HG02981 (cell line): Measurements from ENCODE around the gene WNT7B.

Experiments
- ATAC-seq: cut with Tn5 transposase; IDR thresholded peaks from one replicate; pipeline ENCODE4 v1.9.1; 2021; ENCODE audit warnings: mild to moderate bottlenecking, moderate library complexity; ENCODE audit not compliant: unreplicated experiment

The WNT7B gene

GRCh38 chr22:45977003-45977411 is at the start of gene WNT7B:
Gene WNT7B, minus strand, starts transcription at chr22:45977162. Its CDS starts 408 bp downstream, at chr22:45976754.
- ATAC-seq: no peak

DNA sequence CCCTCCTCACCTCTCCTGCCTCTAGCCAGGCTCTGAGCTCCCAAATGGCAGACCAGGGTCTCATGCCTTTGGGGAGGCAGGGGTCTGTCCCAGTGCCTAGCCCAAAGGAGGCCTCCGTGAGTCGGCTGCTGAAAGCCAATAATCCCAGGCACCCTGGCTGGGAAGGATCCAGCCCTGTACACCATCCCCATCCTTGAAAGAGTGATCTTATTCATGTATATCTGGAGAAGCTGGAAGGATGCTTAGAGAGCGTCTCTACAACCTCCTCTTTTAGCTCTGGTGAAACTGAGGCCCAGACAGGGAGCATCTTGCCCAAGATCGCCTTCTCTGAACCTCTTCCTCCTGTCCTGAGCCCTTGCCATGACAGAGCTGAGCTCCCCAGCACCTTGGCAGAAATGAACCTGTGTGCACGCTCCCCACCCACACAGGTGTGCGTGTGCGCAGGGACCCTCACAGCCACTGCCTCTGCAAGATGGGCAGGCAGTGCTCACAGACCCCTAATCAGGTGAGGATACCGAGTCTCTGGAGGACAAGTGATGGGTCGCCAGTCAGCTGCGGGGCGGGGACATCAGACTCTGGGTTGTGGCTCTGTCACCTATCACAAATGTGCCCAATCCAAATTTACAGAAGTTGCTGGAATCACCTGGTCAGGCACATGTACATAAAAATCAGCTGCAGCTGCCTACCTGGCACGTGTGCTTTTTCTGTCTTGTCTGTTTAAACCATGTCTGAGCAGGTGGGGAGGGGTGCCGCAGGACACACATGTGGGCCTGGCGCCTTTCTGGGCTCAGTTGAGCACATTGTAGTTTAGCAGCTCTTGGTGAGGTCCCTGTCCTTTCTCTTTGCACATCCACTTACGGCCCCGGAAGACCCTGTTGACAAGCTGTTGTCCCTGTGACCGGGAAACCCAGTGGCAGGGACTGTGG is 49.3 kb upstream of the WNT7B start:
- ATAC-seq: no peak

DNA sequence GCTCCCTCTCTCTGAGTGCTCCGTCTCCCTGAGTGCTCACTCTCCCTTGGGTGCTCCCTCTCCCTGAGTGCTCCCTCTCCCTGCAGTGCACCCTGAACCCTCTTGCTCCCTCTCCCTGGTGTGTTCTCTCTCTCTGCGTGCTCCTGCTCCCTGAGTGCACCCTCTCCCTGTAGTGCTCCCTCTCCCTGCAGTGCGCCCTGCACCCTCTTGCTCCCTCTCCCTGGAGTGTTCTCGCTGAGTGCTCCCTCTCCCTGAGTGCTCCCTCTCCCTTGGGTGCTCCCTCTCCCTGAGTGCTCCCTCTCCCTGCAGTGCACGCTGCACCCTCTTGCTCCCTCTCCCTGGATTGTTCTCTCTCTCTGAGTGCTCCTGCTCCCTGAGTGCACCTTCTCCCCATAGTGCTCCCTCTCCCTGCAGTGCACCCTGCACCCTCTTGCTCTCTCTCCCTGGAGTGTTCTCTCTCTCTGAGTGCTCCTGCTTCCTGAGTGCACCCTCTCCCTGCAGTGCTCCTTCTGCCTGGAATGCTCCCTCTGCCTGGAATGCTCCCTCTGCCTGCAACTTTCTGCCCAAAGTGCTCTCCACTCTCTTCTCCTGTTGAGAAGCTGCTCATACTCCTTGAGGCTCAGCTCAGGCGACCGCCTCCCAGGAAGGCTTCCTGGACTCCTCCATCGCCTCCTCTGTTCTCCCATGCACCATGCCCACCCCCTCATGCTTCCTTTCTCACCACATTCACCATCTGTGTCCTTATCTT is 48.4 kb upstream of the WNT7B start:
- no peak for ATAC-seq

DNA sequence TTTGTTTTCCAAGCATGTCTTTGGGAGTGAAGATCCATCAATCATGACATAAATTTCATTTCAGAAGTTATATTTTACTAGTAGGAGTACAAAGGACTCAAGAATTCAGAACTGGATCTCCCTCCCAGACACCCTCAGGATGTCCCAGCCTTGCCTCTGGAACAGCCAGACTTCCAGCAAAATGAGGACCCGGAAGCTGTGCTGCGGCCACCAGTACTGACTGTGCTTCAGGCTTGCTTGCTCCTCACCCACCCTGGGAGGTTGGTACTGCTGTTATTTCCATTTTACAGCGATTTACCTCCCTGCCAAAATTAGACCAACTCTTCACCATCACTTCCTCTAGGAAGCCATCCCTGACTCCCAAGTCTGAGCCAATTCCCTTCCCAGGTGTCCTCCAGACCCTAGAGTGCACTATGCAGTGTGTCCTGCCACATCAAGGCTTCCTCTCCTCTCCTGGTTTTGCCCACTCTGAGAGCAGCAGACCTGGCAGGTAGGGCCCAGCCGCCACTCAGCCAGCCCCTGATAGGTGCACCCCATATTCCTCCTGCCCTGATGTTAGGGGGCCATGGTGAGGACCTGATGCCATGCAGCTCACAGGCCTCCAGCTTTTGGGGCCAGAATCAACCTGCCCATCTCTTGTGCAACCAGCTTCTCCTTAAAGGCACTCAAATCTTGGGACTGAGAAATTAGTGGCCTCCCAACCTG is 47.3 kb upstream of the WNT7B start:
- ATAC-seq: no peak

DNA sequence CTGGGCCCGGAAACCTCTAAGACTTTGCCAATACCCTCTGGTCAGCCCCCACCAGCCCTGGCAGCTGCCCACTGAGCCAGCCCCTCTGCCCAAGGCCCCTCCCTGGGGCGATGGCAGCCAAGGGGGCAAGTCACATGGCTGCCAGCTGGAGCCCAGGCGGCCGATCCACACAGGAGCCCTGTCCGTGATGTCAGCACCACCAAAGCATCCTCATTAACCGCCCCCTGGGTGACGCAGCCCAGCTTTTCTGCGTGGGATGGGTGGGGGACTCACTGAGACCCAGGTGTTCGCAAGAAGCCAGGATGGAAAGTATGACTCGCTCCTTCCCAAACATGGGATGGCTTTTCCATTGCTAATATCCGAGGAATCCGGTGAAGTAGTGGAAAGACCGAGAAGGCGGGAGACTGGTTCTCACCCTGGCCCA is 46.6 kb upstream of the WNT7B start:
- ATAC-seq: no peak

DNA sequence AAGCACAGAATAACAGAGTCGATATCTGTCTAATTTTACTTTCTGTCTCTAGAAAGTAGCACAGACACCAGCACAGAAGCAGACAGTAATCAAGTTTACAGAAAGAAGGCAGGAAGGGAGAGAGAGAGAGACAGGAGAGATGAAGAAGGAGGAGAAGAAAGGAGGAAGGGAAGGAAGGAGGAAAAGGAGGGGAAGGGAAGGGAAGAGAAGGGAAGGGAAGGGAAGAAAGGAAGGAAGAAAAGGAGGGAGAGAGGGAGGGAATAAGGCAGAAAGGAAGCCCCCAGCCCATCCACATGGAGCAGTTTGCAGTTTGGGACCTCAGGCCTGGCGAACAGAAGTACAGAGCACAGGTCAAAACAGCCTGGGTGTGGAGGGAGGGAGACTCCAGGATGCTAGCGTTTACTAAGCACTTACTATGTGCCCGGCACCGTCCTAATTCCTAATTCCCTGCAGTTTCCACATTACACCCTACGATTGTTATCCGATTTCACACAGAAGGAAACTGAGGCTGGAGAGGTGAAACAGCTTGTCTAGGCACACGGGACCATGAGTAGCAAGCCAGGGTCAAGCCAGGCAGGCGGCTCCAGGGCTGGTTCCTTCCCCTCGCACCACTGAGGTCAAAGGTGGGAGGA is 46.0 kb upstream of the WNT7B start:
- no peak for ATAC-seq

GRCh38 chr22:46021577-46021976 is 44.6 kb upstream of the WNT7B start:
- ATAC-seq: no peak

DNA sequence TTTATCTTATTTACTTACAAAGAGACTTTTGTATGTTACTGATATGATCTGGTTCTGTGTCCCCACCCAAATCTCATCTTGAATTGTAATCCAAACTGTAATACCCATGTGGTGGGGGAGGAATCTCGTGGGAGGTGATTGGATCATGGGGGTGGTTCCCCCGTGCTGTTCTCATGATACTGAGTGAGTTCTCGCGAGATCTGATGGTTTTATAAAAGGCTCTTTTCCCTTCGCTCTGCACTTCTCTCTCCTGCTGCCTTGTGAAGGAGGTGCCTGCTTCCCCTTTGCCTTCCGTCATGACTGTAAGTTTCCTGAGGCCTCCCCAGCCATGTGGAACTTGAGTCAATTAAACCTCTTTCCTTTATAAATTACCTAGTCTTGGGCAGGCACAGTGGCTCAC is 42.4 kb upstream of the WNT7B start:
- ATAC-seq: no peak

GRCh38 chr22:46018859-46019258 is 41.9 kb upstream of the WNT7B start:
- ATAC-seq: no peak

DNA sequence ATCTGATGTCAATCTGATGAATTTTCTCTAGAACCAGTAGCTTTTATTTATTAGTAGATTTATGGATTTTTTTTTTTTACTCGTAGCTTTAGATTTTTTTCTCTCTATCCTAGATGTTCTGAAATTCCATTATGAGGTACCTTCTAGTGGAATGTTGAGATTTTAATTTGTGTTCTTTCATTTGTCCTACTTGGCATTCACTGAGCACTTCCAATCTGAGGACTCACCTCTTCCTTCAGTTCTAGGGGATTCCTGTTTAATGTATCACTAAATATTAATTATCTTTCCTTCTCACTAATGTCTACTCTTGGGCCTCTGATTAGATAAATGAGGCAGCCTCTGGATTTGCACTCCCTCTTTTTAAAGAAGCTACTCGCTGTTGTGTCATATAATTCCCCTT is 40.2 kb upstream of the WNT7B start:
- ATAC-seq: no peak

DNA sequence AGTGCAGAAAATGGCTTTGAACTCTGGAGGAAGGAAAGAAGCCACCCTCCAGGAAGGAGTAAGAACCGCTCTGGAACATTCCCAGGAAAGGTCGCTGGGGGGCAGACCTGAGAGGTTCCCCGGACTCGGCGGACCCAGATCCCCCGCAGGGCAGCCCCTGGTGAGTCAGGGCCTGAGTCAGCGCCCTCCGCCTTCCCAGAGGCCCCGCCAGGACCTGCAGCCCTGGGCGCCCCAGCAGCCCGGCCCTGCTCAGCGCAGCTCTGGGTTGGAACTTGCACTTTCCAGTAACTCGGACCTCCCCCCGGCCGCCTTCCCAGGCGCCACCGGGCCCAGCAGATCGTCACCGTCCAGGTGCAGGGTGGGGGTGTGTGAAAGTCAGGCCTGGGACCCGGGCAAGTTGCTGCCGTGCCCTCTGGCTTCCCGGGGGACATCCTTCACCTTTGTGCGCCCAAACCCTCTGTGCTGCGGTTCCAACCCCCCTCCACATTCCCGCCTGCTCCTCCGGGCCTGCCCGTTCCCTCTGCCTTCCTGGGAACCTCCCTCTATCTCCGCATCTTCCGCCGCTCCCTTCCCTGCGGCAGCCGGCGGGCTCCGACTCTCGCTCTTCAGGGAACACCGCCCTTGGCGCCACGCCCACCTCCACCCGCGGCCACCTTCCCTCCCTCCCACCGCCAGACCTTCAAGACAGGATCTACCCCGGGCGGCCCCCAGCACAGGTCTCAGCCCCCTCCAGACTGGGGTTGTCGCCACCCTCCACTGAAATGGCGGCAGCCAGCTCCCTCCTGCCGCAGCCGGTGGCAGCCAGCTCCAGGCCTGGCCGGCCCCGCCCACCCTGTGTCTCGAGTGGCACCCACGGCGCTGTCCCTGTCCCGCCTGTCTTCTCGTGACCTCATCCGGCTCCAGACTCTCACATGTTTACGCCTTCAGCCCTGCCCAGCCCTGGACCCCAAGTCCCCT is 36.8 kb upstream of the WNT7B start:
- peak; percentile 82 for ATAC-seq

GRCh38 chr22:46012881-46013281 is 35.9 kb upstream of the WNT7B start:
- ATAC-seq: no peak

DNA sequence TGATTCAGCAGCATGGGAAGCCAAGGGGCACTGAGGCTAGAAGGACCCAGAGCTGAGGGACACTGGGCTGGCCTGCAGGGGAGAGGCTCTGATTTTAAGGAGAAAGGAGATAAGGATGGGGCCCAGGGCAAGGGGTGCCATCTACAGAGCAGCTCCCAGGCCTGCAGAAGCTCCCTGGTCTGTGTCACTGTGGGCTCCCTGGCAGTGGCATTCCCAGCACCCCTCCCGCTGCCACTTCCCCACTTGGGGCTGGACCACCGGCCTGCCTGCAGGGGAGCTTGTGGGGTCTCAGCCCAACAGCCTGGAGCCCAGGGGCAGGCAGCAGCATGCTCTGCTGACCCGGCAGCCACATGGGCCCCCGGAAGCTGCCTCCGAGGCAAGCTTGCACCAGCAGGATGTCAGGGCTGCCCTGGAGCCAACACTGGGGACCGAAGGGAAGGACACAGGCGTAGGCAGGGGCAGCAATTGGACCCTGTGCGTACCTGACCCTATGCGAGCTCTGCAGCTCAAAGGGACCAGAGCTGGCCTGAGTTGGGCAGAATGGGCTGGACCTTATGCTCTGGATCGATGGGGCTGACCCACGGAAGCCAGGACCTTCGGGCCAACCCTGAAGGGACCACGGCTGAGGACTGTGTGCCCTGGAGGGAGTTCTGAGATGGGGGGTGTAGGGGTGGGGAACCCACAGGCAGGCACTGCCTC is 35.4 kb upstream of the WNT7B start:
- ATAC-seq: no peak

- no peak for ATAC-seq
Observed at GRCh38 chr22:46011627-46012181, 34.7 kb upstream of the WNT7B start.

DNA sequence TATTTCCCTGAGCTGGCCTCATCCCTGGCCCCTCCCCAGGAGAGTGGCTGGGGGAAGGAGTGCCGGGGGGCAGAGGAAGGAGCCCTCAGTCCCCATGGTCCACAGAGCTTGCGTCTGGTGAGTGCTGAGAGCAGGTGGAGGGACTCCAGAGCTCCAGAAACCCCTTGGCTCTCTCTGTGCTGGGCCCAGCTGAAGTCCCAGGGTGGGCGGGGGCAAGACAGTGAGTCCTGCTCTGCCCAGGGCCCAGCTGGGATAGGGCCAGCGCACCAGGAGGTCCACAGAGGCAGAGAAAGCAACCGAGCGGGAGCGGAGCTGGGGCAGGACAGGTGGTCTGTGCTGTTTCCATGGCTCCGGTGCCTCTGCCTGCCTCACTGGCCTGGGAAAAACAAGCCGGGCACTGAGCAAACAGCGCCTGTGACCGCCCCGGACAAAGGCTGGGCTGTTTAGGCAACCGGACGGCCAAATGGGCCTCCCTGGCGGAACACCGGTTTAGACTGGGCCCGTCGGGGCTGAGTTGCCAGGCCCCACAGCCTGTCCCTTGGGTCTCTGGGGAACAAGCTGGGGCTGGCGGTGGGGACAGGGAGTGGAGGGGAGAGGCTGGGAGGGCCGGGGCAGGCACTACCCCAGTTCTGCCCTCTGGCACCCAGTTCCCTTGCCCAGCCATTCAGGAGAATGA is 34.1 kb upstream of the WNT7B start:
- no peak for ATAC-seq

GRCh38 chr22:46010207-46010867 is 33.4 kb upstream of the WNT7B start:
- no peak for ATAC-seq

GRCh38 chr22:46009730-46010129 is 32.8 kb upstream of the WNT7B start:
- ATAC-seq: no peak
